Osteocyte (in vitro differentiated cells): ENCODE measurements around the gene BOD1. TPM values are rescaled to one million over a fixed set of nuclear protein-coding genes. Genes with fewer than 3 reads are reported as not detected.

Experiments used
- DNase-seq: peaks from one replicate; pipeline ENCODE4 v3.0.0; 2021; ENCODE audit warnings: mixed read lengths; ENCODE audit not compliant: unreplicated experiment; ENCODE audit errors: extremely low spot score
- H3K27ac Mint-ChIP-seq: one replicate; pipeline ENCODE4 v1.8.0; 2021; ENCODE audit warnings: mild to moderate bottlenecking, mixed read lengths; ENCODE audit not compliant: unreplicated experiment
- H3K27me3 Mint-ChIP-seq: one replicate; pipeline ENCODE4 v1.8.0; 2021; ENCODE audit warnings: mixed read lengths; ENCODE audit not compliant: unreplicated experiment
- H3K36me3 Mint-ChIP-seq: one replicate; pipeline ENCODE4 v1.8.0; 2021; ENCODE audit warnings: mixed read lengths; ENCODE audit not compliant: unreplicated experiment
- H3K4me1 Mint-ChIP-seq: one replicate; pipeline ENCODE4 v1.8.0; 2021; ENCODE audit warnings: mixed read lengths; ENCODE audit not compliant: unreplicated experiment
- H3K4me3 Mint-ChIP-seq: one replicate; pipeline ENCODE4 v1.8.0; 2021; ENCODE audit warnings: mild to moderate bottlenecking, moderate library complexity, mixed read lengths; ENCODE audit not compliant: unreplicated experiment
- H3K9me3 Mint-ChIP-seq: one replicate; pipeline ENCODE4 v1.8.0; 2021; ENCODE audit warnings: mixed read lengths; ENCODE audit not compliant: unreplicated experiment
- CTCF ChIP-seq: fragments of 200-600 bp; sonication (generic); IDR thresholded peaks from 2 replicates; pipeline ENCODE4 v1.5.0; 2021; ENCODE audit warnings: antibody characterized with exemption, mild to moderate bottlenecking, moderate library complexity
- total RNA-seq: library from RNA; stranded (reverse); gene quantifications from 2 replicates; pipeline ENCODE4 v1.2.1, GENCODE V29; 2021

The BOD1 gene
- total RNA-seq, 1 donor from 2014 or later: 70.7 TPM

- Mint-ChIP-seq H3K9me3 (peaks cover 13% of the 10 kb centered on the region), H3K4me3 (no peak overlapping the region), H3K27me3 (no peaks in the 10 kb centered on the region), H3K27ac (no peak overlapping the region), H3K36me3 (peaks cover 7% of the 10 kb centered on the region), H3K4me1 (peaks cover 46% of the 10 kb centered on the region)
- DNase-seq: no peak
- no peak for TF ChIP-seq CTCF
These were observed 50.9 kb downstream of the BOD1 start for GRCh38 chr5:173565491-173566072.

- peaks cover 44% of the 10 kb centered on the region for H3K4me1 Mint-ChIP-seq
- no peak overlapping the region for H3K4me3 Mint-ChIP-seq
- H3K27me3 Mint-ChIP-seq: no peaks in the 10 kb centered on the region
- no peak overlapping the region for H3K27ac Mint-ChIP-seq
- H3K36me3 Mint-ChIP-seq: peaks cover 9% of the 10 kb centered on the region
- no peak for DNase-seq
- TF ChIP-seq CTCF: no peak
- peaks cover 26% of the 10 kb centered on the region for H3K9me3 Mint-ChIP-seq
These were observed 52.3 kb downstream of the BOD1 start for GRCh38 chr5:173564106-173564505.

- no peak for DNase-seq
- peaks cover 25% of the 10 kb centered on the region for H3K9me3 Mint-ChIP-seq
- no peak for TF ChIP-seq CTCF
- peaks cover 42% of the 10 kb centered on the region for H3K4me1 Mint-ChIP-seq
- H3K4me3 Mint-ChIP-seq: no peak overlapping the region
- no peak overlapping the region for H3K27ac Mint-ChIP-seq
- peaks cover 9% of the 10 kb centered on the region for H3K36me3 Mint-ChIP-seq
- H3K27me3 Mint-ChIP-seq: no peaks in the 10 kb centered on the region
These were observed 53.2 kb downstream of the BOD1 start for GRCh38 chr5:173563246-173563645.

GRCh38 chr5:173562451-173562850, 54.0 kb downstream of the BOD1 start:
- Mint-ChIP-seq H3K36me3 (peaks cover 9% of the 10 kb centered on the region), H3K9me3 (peaks cover 20% of the 10 kb centered on the region), H3K27me3 (no peaks in the 10 kb centered on the region), H3K4me1 (peaks cover 36% of the 10 kb centered on the region), H3K27ac (no peak overlapping the region), H3K4me3 (no peak overlapping the region)
- TF ChIP-seq CTCF: no peak
- DNase-seq: no peak
